ENCODE measurements around the gene RNF152. TPM values are rescaled to one million over a fixed set of nuclear protein-coding genes. Genes with fewer than 3 reads are reported as not detected.

RNF152 gene
- total RNA-seq, 4 donors from 2014 or later = 19.4 to 28.7 (median 21.8) TPM

- intact Hi-C loops (cut with DNase I) = no loop called here
- Histone ChIP-seq H3K36me3 (no peaks in the 10 kb centered on the region), H3K27me3 (no peaks in the 10 kb centered on the region), H3K4me1 (no peaks in the 10 kb centered on the region), H3K27ac (no peak overlapping the region), H3K4me3 (replicated peaks in 1 of 3) (no peak overlapping the region), H3K9me3 (no peaks in the 10 kb centered on the region)
- no peak for DNase-seq
- WGBS, 2 donors = 91 to 93% methylated on average over 6 of the region's 6 CpGs
- no peak for TF ChIP-seq CTCF (IDR thresholded peaks at IDR 0.05)
- TF ChIP-seq POLR2A (IDR thresholded peaks at IDR 0.05) = no peak
Observed at GRCh38 chr18:61931654-61932379, 39.0 kb upstream of the RNF152 start.

- no peak for DNase-seq
- H3K4me1 ChIP-seq = no peaks in the 10 kb centered on the region
- no peak overlapping the region for H3K27ac ChIP-seq
- intact Hi-C loops (cut with DNase I) = no loop called here
- WGBS, 2 donors = 64 to 72% methylated on average over 3 of the region's 3 CpGs
- no peaks in the 10 kb centered on the region for H3K36me3 ChIP-seq
- no peaks in the 10 kb centered on the region for H3K27me3 ChIP-seq
- H3K4me3 ChIP-seq (replicated peaks in 1 of 3) = no peak overlapping the region
- H3K9me3 ChIP-seq = no peaks in the 10 kb centered on the region
- TF ChIP-seq POLR2A (IDR thresholded peaks at IDR 0.05) (no peak), CTCF (IDR thresholded peaks at IDR 0.05) (no peak)
Observed at GRCh38 chr18:61929881-61930640, 37.3 kb upstream of the RNF152 start.

- no peaks in the 10 kb centered on the region for H3K4me1 ChIP-seq
- H3K27me3 ChIP-seq = no peaks in the 10 kb centered on the region
- WGBS, 2 donors = 77 to 81% methylated on average over 4 of the region's 4 CpGs
- no peaks in the 10 kb centered on the region for H3K36me3 ChIP-seq
- no peak for DNase-seq
- TF ChIP-seq POLR2A (IDR thresholded peaks at IDR 0.05) = no peak
- TF ChIP-seq CTCF (IDR thresholded peaks at IDR 0.05) = no peak
- H3K4me3 ChIP-seq (replicated peaks in 1 of 3) = no peak overlapping the region
- H3K27ac ChIP-seq = no peak overlapping the region
- no peaks in the 10 kb centered on the region for H3K9me3 ChIP-seq
- intact Hi-C loops (cut with DNase I) = no loop called here
Observed at GRCh38 chr18:61926532-61926931, 33.7 kb upstream of the RNF152 start.

- no peaks in the 10 kb centered on the region for H3K9me3 ChIP-seq
- H3K27me3 ChIP-seq = no peaks in the 10 kb centered on the region
- no peak overlapping the region for H3K27ac ChIP-seq
- 53 to 74% methylated on average over 5 of the region's 5 CpGs for WGBS, 2 donors
- H3K4me3 ChIP-seq (replicated peaks in 1 of 3) = no peak overlapping the region
- TF ChIP-seq POLR2A (IDR thresholded peaks at IDR 0.05) (no peak), CTCF (IDR thresholded peaks at IDR 0.05) (no peak)
- no peaks in the 10 kb centered on the region for H3K4me1 ChIP-seq
- no peaks in the 10 kb centered on the region for H3K36me3 ChIP-seq
- no peak for DNase-seq
- intact Hi-C loops (cut with DNase I) = no loop called here
Observed at GRCh38 chr18:61924550-61924949, 31.7 kb upstream of the RNF152 start.

GRCh38 chr18:61922435-61922834 is 29.6 kb upstream of the RNF152 start:
- Histone ChIP-seq H3K36me3 (no peaks in the 10 kb centered on the region), H3K4me1 (peaks cover 0 to 1% of the 10 kb centered on the region in 2 donors), H3K27ac (no peak overlapping the region), H3K27me3 (no peaks in the 10 kb centered on the region), H3K9me3 (no peaks in the 10 kb centered on the region), H3K4me3 (replicated peaks in 1 of 3) (no peak overlapping the region)
- WGBS, 2 donors = 83 to 95% methylated on average over 3 of the region's 3 CpGs
- intact Hi-C loops (cut with DNase I) = no loop called here
- TF ChIP-seq POLR2A (IDR thresholded peaks at IDR 0.05) = no peak
- DNase-seq = no peak

Data from thyroid gland (tissue), 4 donors.